HCT116 (cell line): Measurements from ENCODE around the gene IGFALS.

Source experiments
- CTCF ChIP-seq, 3 experiments: fragments of 200-600 bp in 1 of 3; sonication (generic) in 1 of 3; IDR thresholded peaks in 2 of 3; conservative IDR thresholded peaks in 1 of 3; 2 replicates each; pipeline ENCODE4 v1.5.1; 2012 to 2017; ENCODE audit warnings: low read depth in 2 of 3, low read length in 2 of 3, antibody characterized with exemption in 1 of 3, borderline replicate concordance in 1 of 3, control low read depth in 1 of 3, mild to moderate bottlenecking in 1 of 3, mixed read lengths in 1 of 3, mixed run types in 1 of 3, moderate library complexity in 1 of 3; ENCODE audit not compliant: insufficient read depth in 1 of 3
- EZH2 ChIP-seq: fragments of 200-600 bp; sonication (generic); IDR thresholded peaks from 2 replicates; pipeline ENCODE4 v1.6.1; 2017; ENCODE audit warnings: antibody characterized with exemption, mixed run types
- FOSL1 ChIP-seq: IDR thresholded peaks from 2 replicates; pipeline ENCODE4 v1.6.1; 2012; ENCODE audit warnings: low read depth
- JUND ChIP-seq: IDR thresholded peaks from 2 replicates; pipeline ENCODE4 v1.6.1; 2012
- POLR2A ChIP-seq: IDR thresholded peaks from 2 replicates; pipeline ENCODE4 v1.7.0; 2011; ENCODE audit warnings: borderline replicate concordance; ENCODE audit not compliant: insufficient read depth, insufficient read length; ENCODE audit errors: extremely low read depth
- RAD21 ChIP-seq: IDR thresholded peaks from 2 replicates; pipeline ENCODE4 v1.6.1; 2012; ENCODE audit warnings: low read depth, mild to moderate bottlenecking
- TCF7L2 ChIP-seq: IDR thresholded peaks from 2 replicates; pipeline ENCODE4 v1.7.0; 2011; ENCODE audit warnings: borderline replicate concordance, inconsistent platforms; ENCODE audit not compliant: insufficient read depth, insufficient read length; ENCODE audit errors: extremely low read depth
- YY1 ChIP-seq: IDR thresholded peaks from 2 replicates; pipeline ENCODE4 v1.6.1; 2011; ENCODE audit warnings: low read length, low read depth, moderate library complexity, mild to moderate bottlenecking; ENCODE audit not compliant: insufficient replicate concordance; ENCODE audit errors: extremely low read depth
- TF ChIP-seq, protein P1 (sequence below): IDR thresholded peaks from 2 replicates; pipeline ENCODE4 v1.6.1; 2012; ENCODE audit warnings: low read depth

DNA sequence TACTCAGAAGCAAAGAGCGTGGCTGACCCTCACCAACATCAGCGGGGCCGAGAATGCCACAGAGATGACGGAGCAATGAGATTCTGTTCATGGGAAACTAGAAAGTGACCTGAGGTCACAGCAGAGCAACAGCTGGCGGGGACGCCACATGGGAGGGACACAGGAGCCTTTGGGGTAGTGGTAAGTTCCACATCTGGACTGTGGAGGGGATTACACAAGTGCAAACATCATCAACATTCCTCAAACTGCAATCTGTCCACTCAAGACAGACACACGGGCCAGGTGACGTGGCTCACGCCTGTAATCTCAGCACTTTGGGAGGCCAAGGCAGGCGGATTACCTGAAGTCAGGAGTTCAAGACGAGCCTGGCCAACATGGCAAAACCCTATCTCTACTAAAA, 22.0 kb upstream of the IGFALS start:
- no peak for TF ChIP-seq CTCF (IDR thresholded peaks at IDR 0.05 in 2 of 3, conservative IDR thresholded peaks at IDR 0.05 in 1 of 3; ENCODE audit: borderline replicate concordance in 1 of 3, insufficient read depth in 1 of 3, low read depth in 2 of 3, low read length in 2 of 3)
- no peak for TF ChIP-seq FOSL1
- TF ChIP-seq, protein P1, sequence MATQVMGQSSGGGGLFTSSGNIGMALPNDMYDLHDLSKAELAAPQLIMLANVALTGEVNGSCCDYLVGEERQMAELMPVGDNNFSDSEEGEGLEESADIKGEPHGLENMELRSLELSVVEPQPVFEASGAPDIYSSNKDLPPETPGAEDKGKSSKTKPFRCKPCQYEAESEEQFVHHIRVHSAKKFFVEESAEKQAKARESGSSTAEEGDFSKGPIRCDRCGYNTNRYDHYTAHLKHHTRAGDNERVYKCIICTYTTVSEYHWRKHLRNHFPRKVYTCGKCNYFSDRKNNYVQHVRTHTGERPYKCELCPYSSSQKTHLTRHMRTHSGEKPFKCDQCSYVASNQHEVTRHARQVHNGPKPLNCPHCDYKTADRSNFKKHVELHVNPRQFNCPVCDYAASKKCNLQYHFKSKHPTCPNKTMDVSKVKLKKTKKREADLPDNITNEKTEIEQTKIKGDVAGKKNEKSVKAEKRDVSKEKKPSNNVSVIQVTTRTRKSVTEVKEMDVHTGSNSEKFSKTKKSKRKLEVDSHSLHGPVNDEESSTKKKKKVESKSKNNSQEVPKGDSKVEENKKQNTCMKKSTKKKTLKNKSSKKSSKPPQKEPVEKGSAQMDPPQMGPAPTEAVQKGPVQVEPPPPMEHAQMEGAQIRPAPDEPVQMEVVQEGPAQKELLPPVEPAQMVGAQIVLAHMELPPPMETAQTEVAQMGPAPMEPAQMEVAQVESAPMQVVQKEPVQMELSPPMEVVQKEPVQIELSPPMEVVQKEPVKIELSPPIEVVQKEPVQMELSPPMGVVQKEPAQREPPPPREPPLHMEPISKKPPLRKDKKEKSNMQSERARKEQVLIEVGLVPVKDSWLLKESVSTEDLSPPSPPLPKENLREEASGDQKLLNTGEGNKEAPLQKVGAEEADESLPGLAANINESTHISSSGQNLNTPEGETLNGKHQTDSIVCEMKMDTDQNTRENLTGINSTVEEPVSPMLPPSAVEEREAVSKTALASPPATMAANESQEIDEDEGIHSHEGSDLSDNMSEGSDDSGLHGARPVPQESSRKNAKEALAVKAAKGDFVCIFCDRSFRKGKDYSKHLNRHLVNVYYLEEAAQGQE, result no peak
- no peak for TF ChIP-seq POLR2A
- TF ChIP-seq EZH2, result no peak
- no peak for TF ChIP-seq YY1
- TF ChIP-seq JUND, result no peak
- no peak for TF ChIP-seq TCF7L2
- TF ChIP-seq RAD21, result no peak
